ENCODE measurements around the gene TIMM22.
"Not testable (repeated sequence)": the region's sequence is repeated elsewhere in the genome, so short reads cannot be mapped to it uniquely, and the experiment has no call there.

TIMM22 gene

GRCh38 chr17:973053-973452 is 23.9 kb upstream of the TIMM22 start:
- no peak for DNase-seq (ENCODE audit: low read depth)

- DNase-seq (ENCODE audit: low read depth) = not testable (repeated sequence)
Observed at GRCh38 chr17:974778-975177, 22.2 kb upstream of the TIMM22 start.

GRCh38 chr17:975371-975915 is 21.5 kb upstream of the TIMM22 start:
- DNase-seq (ENCODE audit: low read depth) = peak; percentile 18

GRCh38 chr17:976312-976711 is 20.6 kb upstream of the TIMM22 start:
- DNase-seq (ENCODE audit: low read depth) = no peak

- DNase-seq (ENCODE audit: low read depth) = no peak
Observed at GRCh38 chr17:977166-977565, 19.8 kb upstream of the TIMM22 start.

GRCh38 chr17:978103-979093 is 18.5 kb upstream of the TIMM22 start:
- DNase-seq (ENCODE audit: low read depth) = no peak

- no peak for DNase-seq (ENCODE audit: low read depth)
Observed at GRCh38 chr17:979212-979538, 17.8 kb upstream of the TIMM22 start.

- DNase-seq (ENCODE audit: low read depth) = no peak
Observed at GRCh38 chr17:979539-980405, 17.2 kb upstream of the TIMM22 start, which contains the start of gene NXN. Gene NXN, minus strand, starts transcription at chr17:979776.

GRCh38 chr17:980406-981291 is 16.3 kb upstream of the TIMM22 start:
- no peak for DNase-seq (ENCODE audit: low read depth)

GRCh38 chr17:981292-981658 is 15.7 kb upstream of the TIMM22 start:
- no peak for DNase-seq (ENCODE audit: low read depth)

- no peak for DNase-seq (ENCODE audit: low read depth)
Observed at GRCh38 chr17:983921-984320, 13.0 kb upstream of the TIMM22 start.

- DNase-seq (ENCODE audit: low read depth) = no peak
Observed at GRCh38 chr17:986322-986929, 10.5 kb upstream of the TIMM22 start.

- DNase-seq (ENCODE audit: low read depth) = no peak
Observed at GRCh38 chr17:987931-988330, 9.0 kb upstream of the TIMM22 start.

GRCh38 chr17:988561-988960 is 8.4 kb upstream of the TIMM22 start:
- DNase-seq (ENCODE audit: low read depth) = no peak

- DNase-seq (ENCODE audit: low read depth) = no peak
Observed at GRCh38 chr17:992933-993332, 4.0 kb upstream of the TIMM22 start.

- not testable (repeated sequence) for DNase-seq (ENCODE audit: low read depth)
Observed at GRCh38 chr17:995324-995723, 1.6 kb upstream of the TIMM22 start.

- DNase-seq (ENCODE audit: low read depth) = no peak
Observed at GRCh38 chr17:998111-998510, 1.2 kb downstream of the TIMM22 start.

GRCh38 chr17:1000597-1001461 is 3.9 kb downstream of the TIMM22 start:
- no peak for DNase-seq (ENCODE audit: low read depth)

- DNase-seq (ENCODE audit: low read depth) = no peak
Observed at GRCh38 chr17:1001640-1002411, 4.9 kb downstream of the TIMM22 start.

GRCh38 chr17:1002412-1002753 is 5.5 kb downstream of the TIMM22 start:
- no peak for DNase-seq (ENCODE audit: low read depth)
